Measurements from ENCODE around the gene DDX11.
"Not testable (repeated sequence)": the region's sequence is repeated elsewhere in the genome, so short reads cannot be mapped to it uniquely, and the experiment has no call there.

GRCh38 chr12:31125171-31125570 is 51.5 kb downstream of the DDX11 start:
- not testable (repeated sequence) for TF ChIP-seq POLR2AphosphoS5 (IDR thresholded peaks at IDR 0.05; ENCODE audit: low read depth, low read length); SRF (IDR thresholded peaks at IDR 0.05; ENCODE audit: low read depth); CBX3 (IDR thresholded peaks at IDR 0.05; ENCODE audit: low read depth); POLR2A (IDR thresholded peaks at IDR 0.05; ENCODE audit: borderline replicate concordance, extremely low read depth, insufficient read depth, insufficient read length); CTCF (IDR thresholded peaks at IDR 0.05 in 2 of 3, conservative IDR thresholded peaks at IDR 0.05 in 1 of 3; ENCODE audit: borderline replicate concordance in 1 of 3, insufficient read depth in 1 of 3, low read depth in 2 of 3, low read length in 2 of 3)
